Cardiac muscle cell (in vitro differentiated cells and primary cell): Measurements from ENCODE around the gene PGA5. TPM values are rescaled to one million over a fixed set of nuclear protein-coding genes. Genes with fewer than 3 reads are reported as not detected.
"Not testable (repeated sequence)": the region's sequence is repeated elsewhere in the genome, so short reads cannot be mapped to it uniquely, and the experiment has no call there.

ENCODE experiments used
- DNase-seq, 2 donors: peaks; one replicate each; pipeline versions ENCODE4 v3.0.0 to v3.0.0-alpha.2; 2010 to 2017; ENCODE audit warnings: low read depth in 1 of 2, low spot score in 1 of 2
- H3K27ac ChIP-seq: fragments of 200-600 bp; sonication (generic); 2 replicates; pipeline ENCODE4 v1.5.1; 2016
- H3K27me3 ChIP-seq: fragments of 200-600 bp; sonication (generic); 2 replicates; pipeline ENCODE4 v1.6.0; 2016; ENCODE audit warnings: control low read depth
- H3K36me3 ChIP-seq: fragments of 200-600 bp; sonication (generic); 2 replicates; pipeline ENCODE4 v1.5.1; 2016; ENCODE audit warnings: control low read depth
- H3K4me1 ChIP-seq: fragments of 200-600 bp; sonication (generic); 2 replicates; pipeline ENCODE4 v1.8.1; 2017; ENCODE audit warnings: low read depth, mild to moderate bottlenecking, mixed run types
- H3K4me3 ChIP-seq: fragments of 200-600 bp; sonication (generic); 2 replicates; pipeline ENCODE4 v1.5.1; 2016; ENCODE audit warnings: mild to moderate bottlenecking
- H3K9me3 ChIP-seq: fragments of 200-600 bp; sonication (generic); 2 replicates; pipeline ENCODE4 v1.5.1; 2017; ENCODE audit warnings: low read depth, mild to moderate bottlenecking, control low read depth
- CTCF ChIP-seq: IDR thresholded peaks from 2 replicates; pipeline ENCODE4 v1.5.1; 2012; ENCODE audit warnings: low read depth, mild to moderate bottlenecking, low read length
- polyA plus RNA-seq: library from polyadenylated mRNA; unstranded; fragments of >200 nt; fragmentation: Nextera tagmentation; extraction: Ambion mirVana; gene quantifications from 2 replicates; pipeline ENCODE4 v1.2.1, GENCODE V29; 2016
- total RNA-seq: library from RNA; depleted of rRNA; stranded (reverse); fragments of >200 nt; gene quantifications from 2 replicates; pipeline ENCODE4 v1.2.3, GENCODE V29; 2016

The PGA5 gene
- total and polyA plus RNA-seq, 2 experiments from 2014 or later, result 0.89 to 4.8 TPM

- not testable (repeated sequence) for H3K4me3 ChIP-seq, H3K27me3 ChIP-seq, H3K4me1 ChIP-seq, H3K9me3 ChIP-seq, H3K36me3 ChIP-seq, H3K27ac ChIP-seq
- peak in 1 of 2 donors; percentile 64 for DNase-seq
These were observed 10.1 kb downstream of the PGA5 start for GRCh38 chr11:61250796-61251765.

DNA sequence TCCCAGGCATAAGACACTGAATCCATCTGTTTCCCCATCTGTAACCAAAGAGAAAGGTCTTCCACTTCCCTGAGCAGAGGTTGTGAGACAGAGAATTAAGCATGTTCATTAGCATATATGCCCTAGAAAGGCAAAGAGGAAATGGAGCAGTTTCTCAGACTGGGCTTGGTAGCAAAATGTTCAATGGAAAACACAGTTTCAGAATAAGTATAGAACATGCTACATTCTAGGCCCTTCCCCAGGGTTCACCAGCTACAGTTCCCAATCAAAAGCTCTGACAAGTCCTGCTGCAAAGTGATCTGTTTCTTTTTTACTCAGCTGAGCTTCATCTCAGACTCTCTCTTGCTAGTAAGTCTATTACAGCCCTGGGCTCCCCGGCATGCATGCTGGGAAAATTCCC is 11.4 kb downstream of the PGA5 start:
- H3K36me3 ChIP-seq, H3K4me1 ChIP-seq, H3K9me3 ChIP-seq, H3K27me3 ChIP-seq, DNase-seq, H3K4me3 ChIP-seq, H3K27ac ChIP-seq: not testable (repeated sequence)

- Histone ChIP-seq H3K27me3 (no peaks in the 10 kb centered on the region), H3K36me3 (no peaks in the 10 kb centered on the region), H3K4me3 (no peak overlapping the region), H3K9me3 (no peaks in the 10 kb centered on the region), H3K27ac (no peak overlapping the region), H3K4me1 (no peaks in the 10 kb centered on the region)
- peak; percentile 69 to 72 for DNase-seq
- peak; percentile 89 for TF ChIP-seq CTCF
These were observed 13.5 kb downstream of the PGA5 start for GRCh38 chr11:61254403-61255025.

- Histone ChIP-seq H3K36me3 (no peaks in the 10 kb centered on the region), H3K4me1 (no peaks in the 10 kb centered on the region), H3K27ac (no peak overlapping the region), H3K27me3 (no peaks in the 10 kb centered on the region), H3K9me3 (no peaks in the 10 kb centered on the region), H3K4me3 (no peak overlapping the region)
- DNase-seq, result no peak
- TF ChIP-seq CTCF, result no peak
These were observed 15.9 kb downstream of the PGA5 start for GRCh38 chr11:61256710-61257482.

DNA sequence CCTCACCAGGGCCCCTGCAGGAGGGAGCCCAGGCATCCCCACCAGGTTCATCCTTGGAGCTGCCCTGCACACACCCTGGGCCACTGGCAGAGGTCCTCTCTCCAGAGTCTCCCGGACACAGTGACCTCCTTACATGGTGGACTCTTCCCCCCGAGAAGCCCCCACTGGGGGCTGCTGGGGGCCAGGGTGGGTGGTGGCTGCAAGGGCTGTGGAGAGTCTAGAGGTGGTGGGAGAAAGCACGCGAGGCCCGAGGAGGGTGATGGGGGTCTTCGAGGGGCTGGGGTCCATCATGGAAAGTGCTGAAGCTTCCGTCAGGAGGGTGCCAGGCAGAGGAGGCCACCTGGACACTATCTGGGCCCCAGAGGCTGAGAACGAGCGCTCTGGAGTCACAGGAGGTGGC is 17.6 kb downstream of the PGA5 start:
- H3K27me3 ChIP-seq, result no peaks in the 10 kb centered on the region
- TF ChIP-seq CTCF, result no peak
- no peaks in the 10 kb centered on the region for H3K4me1 ChIP-seq
- no peaks in the 10 kb centered on the region for H3K36me3 ChIP-seq
- no peak for DNase-seq
- no peak overlapping the region for H3K4me3 ChIP-seq
- no peak overlapping the region for H3K27ac ChIP-seq
- H3K9me3 ChIP-seq, result no peaks in the 10 kb centered on the region

DNA sequence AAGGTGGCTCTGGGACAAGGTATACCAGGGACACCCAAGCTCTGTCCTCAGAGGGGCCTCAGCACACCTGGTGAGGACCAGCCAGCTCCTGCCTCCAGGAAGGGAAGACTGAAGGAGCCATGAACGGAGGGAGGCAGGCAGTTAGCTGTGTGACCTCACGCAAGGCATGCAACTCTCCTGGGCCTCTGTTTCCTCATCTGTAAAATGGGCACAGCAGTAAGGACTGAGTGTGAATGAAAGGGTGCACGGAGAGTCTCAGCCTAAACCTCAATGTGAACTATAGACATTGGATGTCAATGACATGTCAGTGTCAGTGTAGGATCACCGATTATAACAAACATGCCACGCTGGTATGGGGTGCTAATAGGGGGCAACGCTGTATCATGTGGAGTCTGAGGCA is 18.4 kb downstream of the PGA5 start:
- no peaks in the 10 kb centered on the region for H3K36me3 ChIP-seq
- no peak overlapping the region for H3K27ac ChIP-seq
- no peaks in the 10 kb centered on the region for H3K9me3 ChIP-seq
- H3K27me3 ChIP-seq, result no peaks in the 10 kb centered on the region
- DNase-seq, result no peak
- no peak for TF ChIP-seq CTCF
- no peak overlapping the region for H3K4me3 ChIP-seq
- H3K4me1 ChIP-seq, result no peaks in the 10 kb centered on the region
